GM12878 (cell line): ENCODE measurements around the gene GPLD1. TPM values are rescaled to one million over a fixed set of nuclear protein-coding genes. Genes with fewer than 3 reads are reported as not detected.

Experiments used
- ATAC-seq: fragments of 200-7000 bp; cut with Tn5 transposase; 3 replicates; pipeline ENCODE4 v1.9.1; 2020; ENCODE audit warnings: mild to moderate bottlenecking, moderate library complexity
- BruUV-seq: library from RNA; stranded (reverse); fragments of 400-500 nt; replicated peaks from 2 replicates; lab custom pipeline; 2021; lab: Mats Ljungman, UMichigan
- CTCF ChIA-PET: fragments of 300-600 bp; sonication (Branson Sonifier 250); formaldehyde crosslinking; extraction: SDS; loops from one replicate; lab custom pipeline; 2021; ENCODE audit warnings: inconsistent platforms; lab: Yijun Ruan, JAX
- POLR2A ChIA-PET: fragments of 350-600 bp; formaldehyde crosslinking; extraction: SDS; loops from one replicate; lab custom pipeline; 2021; ENCODE audit warnings: inconsistent platforms; lab: Charles Lee
- RAD21 ChIA-PET: fragments of 300-600 bp; sonication (Branson Sonifier 250); formaldehyde crosslinking; loops from one replicate; lab custom pipeline; 2023; ENCODE audit warnings: antibody characterized with exemption; ENCODE audit not compliant: unreplicated experiment; lab: Charles Lee
- SMC1A ChIA-PET: fragments of 300-600 bp; sonication (Branson Sonifier 250); formaldehyde crosslinking; loops from one replicate; lab custom pipeline; 2023; ENCODE audit not compliant: unreplicated experiment, uncharacterized antibody; lab: Charles Lee
- DNase-seq: peaks from one replicate; pipeline ENCODE4 v3.0.0-alpha.2; 2011; ENCODE audit warnings: low read depth, low spot score
- FAIRE-seq: peaks from 3 replicates; lab custom pipeline; 2011; peaks lifted over from hg19 to GRCh38; lab: Jason Lieb, UNC
- H2AFZ ChIP-seq: 2 replicates; pipeline ENCODE4 v1.6.0; 2011; ENCODE audit warnings: low read depth, low read length, control low read depth; ENCODE audit not compliant: control insufficient read depth
- H3K27ac ChIP-seq: 2 replicates; pipeline ENCODE4 v1.5.1; 2011; ENCODE audit warnings: control low read depth; ENCODE audit not compliant: control insufficient read depth, insufficient read depth
- H3K27me3 ChIP-seq, 2 experiments: replicated peaks in 1 of 2; 2 replicates each; pipeline versions ENCODE4 v1.6.0 to v1.6.1; 2011; ENCODE audit warnings: low read length in 1 of 2; ENCODE audit not compliant: control insufficient read depth in 2 of 2, insufficient read depth in 2 of 2
- H3K36me3 ChIP-seq, 2 experiments: 2 replicates each; pipeline ENCODE4 v1.5.1; 2011; ENCODE audit warnings: low read length in 1 of 2; ENCODE audit not compliant: control insufficient read depth in 2 of 2, insufficient read depth in 2 of 2
- H3K4me1 ChIP-seq: 2 replicates; pipeline ENCODE4 v1.6.1; 2011; ENCODE audit warnings: mild to moderate bottlenecking, low read length, moderate library complexity, mixed read lengths; ENCODE audit not compliant: control insufficient read depth, insufficient read depth
- H3K4me2 ChIP-seq: 2 replicates; pipeline ENCODE4 v1.6.0; 2011; ENCODE audit warnings: control low read depth; ENCODE audit not compliant: control insufficient read depth, insufficient read depth
- H3K4me3 ChIP-seq: fragments of 200-600 bp; sonication (generic); 2 replicates; pipeline ENCODE4 v1.5.1; 2016
- H3K79me2 ChIP-seq: 2 replicates; pipeline ENCODE4 v1.6.0; 2011; ENCODE audit warnings: low read length; ENCODE audit not compliant: control insufficient read depth, insufficient read depth
- H3K9ac ChIP-seq: 2 replicates; pipeline ENCODE4 v1.8.0; 2011; ENCODE audit warnings: low read length, control low read depth, mixed read lengths; ENCODE audit not compliant: control insufficient read depth, insufficient read depth
- H3K9me3 ChIP-seq: replicated peaks from 3 replicates; pipeline ENCODE4 v1.5.1; 2011; ENCODE audit warnings: mild to moderate bottlenecking, low read length; ENCODE audit not compliant: control insufficient read depth, insufficient read depth
- H4K20me1 ChIP-seq: 2 replicates; pipeline ENCODE4 v1.6.0; 2011; ENCODE audit not compliant: control insufficient read depth, insufficient read depth
- BHLHE40 ChIP-seq, 2 experiments: fragments of 450-650 bp in 1 of 2; IDR thresholded peaks; 2 replicates each; pipeline ENCODE4 v1.6.1; 2011 to 2017; ENCODE audit warnings: low read depth in 2 of 2, borderline replicate concordance in 1 of 2, improper control_type of control experiment in 1 of 2, low read length in 1 of 2, mild to moderate bottlenecking in 1 of 2
- BMI1 ChIP-seq: fragments of 450-650 bp; IDR thresholded peaks from 2 replicates; pipeline ENCODE4 v1.6.1; 2016; ENCODE audit warnings: mild to moderate bottlenecking, moderate library complexity, borderline replicate concordance
- BRCA1 ChIP-seq: IDR thresholded peaks from 2 replicates; pipeline ENCODE4 v1.6.1; 2011; ENCODE audit warnings: low read depth, low read length, improper control_type of control experiment
- CHD1 ChIP-seq: IDR thresholded peaks from 2 replicates; pipeline ENCODE4 v1.6.1; 2012; ENCODE audit warnings: low read depth, low read length, improper control_type of control experiment
- JUNB ChIP-seq: IDR thresholded peaks from 2 replicates; pipeline ENCODE4 v1.6.1; 2016; ENCODE audit warnings: antibody characterized with exemption, mild to moderate bottlenecking
- NFIC ChIP-seq: IDR thresholded peaks from 2 replicates; pipeline ENCODE4 v1.6.1; 2012; ENCODE audit warnings: low read depth, mild to moderate bottlenecking, inconsistent platforms, low read length, moderate library complexity
- PAX5 ChIP-seq: IDR thresholded peaks from 2 replicates; pipeline ENCODE4 v1.6.1; 2011; ENCODE audit warnings: low read depth, low read length, borderline replicate concordance
- SRF ChIP-seq, 2 experiments: IDR thresholded peaks; 2 replicates each; pipeline ENCODE4 v1.6.1; 2011; ENCODE audit warnings: low read depth in 2 of 2, low read length in 2 of 2, mild to moderate bottlenecking in 1 of 2, moderate library complexity in 1 of 2
- YBX1 ChIP-seq: fragments of 450-650 bp; IDR thresholded peaks from 2 replicates; pipeline ENCODE4 v1.6.1; 2016; ENCODE audit warnings: antibody characterized with exemption
- ZBTB11 ChIP-seq: fragments of 450-650 bp; formaldehyde crosslinking; IDR thresholded peaks from 2 replicates; pipeline ENCODE4 v1.5.0; 2022; ENCODE audit warnings: mild to moderate bottlenecking, missing genetic modification characterization
- WGBS: methylation state at CpG from one replicate; pipeline ENCODE4 v1.1.6; 2016; ENCODE audit warnings: low lambda C conversion rate; ENCODE audit not compliant: insufficient replicate concordance, insufficient coverage; ENCODE audit errors: missing lambda C conversion rate; 5-methylcytosine and 5-hydroxymethylcytosine counted together
- in situ Hi-C: fragments of 300-500 bp; cut with MboI; formaldehyde crosslinking; loops from 9 replicates; pipeline ENCODE4 v1.14.3; 2018; ENCODE audit warnings: mixed read lengths
- intact Hi-C: fragments of 100-400 bp; cut with micrococcal nuclease; formaldehyde crosslinking; loops from one replicate; pipeline ENCODE4 v1.14.2; 2022; ENCODE audit not compliant: unreplicated experiment
- polyA plus RNA-seq, 11 experiments: library from polyadenylated mRNA; depleted of rRNA in 4 of 11; unstranded in 6 of 11; stranded (reverse) in 5 of 11; fragments of >200 nt; fragmentation: Nextera tagmentation in 4 of 11; fragmentation: Illumina TruSeq in 1 of 11; extraction: Ambion mirVana in 4 of 11; extraction: Trizol in 1 of 11; gene quantifications; 1 replicate in 1 of 11; 2 replicates in 10 of 11; pipeline versions ENCODE4 v1.2.1 to v1.2.3, GENCODE V29; 2011 to 2016; ENCODE audit warnings: inconsistent platforms in 2 of 11, missing spikeins in 2 of 11, low read depth in 1 of 11
- total RNA-seq, 4 experiments: library from RNA; depleted of rRNA in 3 of 4; stranded (reverse); fragments of >200 nt in 3 of 4; fragmentation: Illumina TruSeq in 1 of 4; extraction: Trizol in 1 of 4; gene quantifications; 2 replicates each; pipeline versions ENCODE4 v1.2.1 to v1.2.3, GENCODE V29; 2013 to 2021

Gene GPLD1
- total and polyA plus RNA-seq, 10 of the 15 experiments (the other 5 are each of a cell fraction or from before 2014, with no cell fraction given): 0.04 to 1.0 (median 0.69) TPM

DNA sequence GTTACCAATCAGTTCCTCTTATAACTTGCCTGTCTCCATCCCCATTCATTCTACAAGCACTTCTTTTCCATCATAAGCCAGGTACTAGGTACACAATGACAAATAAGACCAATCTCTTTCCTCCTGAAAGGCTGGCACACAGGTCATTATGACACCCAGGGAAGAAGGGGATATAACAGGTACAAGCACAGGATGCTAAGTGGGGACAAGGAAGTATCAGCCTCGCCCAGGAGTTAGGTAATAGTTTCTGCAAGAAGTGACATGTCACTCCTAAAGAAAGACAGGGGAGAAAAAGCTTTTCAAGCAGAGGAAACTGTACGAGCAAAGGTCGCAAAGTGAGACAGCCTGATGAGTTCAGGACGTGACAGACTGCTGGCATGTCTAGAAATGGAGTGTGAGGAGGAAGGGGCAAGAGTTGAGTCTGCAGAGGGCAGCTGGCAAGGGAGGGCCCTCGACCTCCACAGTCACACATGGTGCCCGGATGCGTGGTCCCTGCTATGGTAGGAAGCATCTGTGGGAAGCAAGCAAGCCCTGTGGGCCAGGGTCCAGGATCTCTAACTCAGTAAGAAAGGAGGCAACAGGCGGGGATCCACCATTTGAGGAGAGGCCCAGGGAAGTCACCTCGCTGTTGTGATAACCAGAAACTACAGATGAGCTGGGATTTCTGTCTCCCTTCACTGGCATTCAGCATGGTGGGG lies 40.4 kb downstream of the GPLD1 start:
- ChIA-PET RAD21 (no interaction called here), SMC1A (no interaction called here), CTCF (no interaction called here)
- Histone ChIP-seq H4K20me1 (no peaks in the 10 kb centered on the region), H3K27me3 (no peaks in the 10 kb centered on the region; a peak in 1 of 4 replicates), H3K9me3 (no peaks in the 10 kb centered on the region), H3K4me3 (no peak overlapping the region), H3K36me3 (no peaks in the 10 kb centered on the region), H3K4me1 (no peaks in the 10 kb centered on the region), H3K27ac (no peak overlapping the region), H3K79me2 (no peaks in the 10 kb centered on the region)
- 36% methylated on average over 9 of the region's 9 CpGs for WGBS
- in situ Hi-C loops (no loop called here), intact Hi-C loops (no loop called here)
- no TSS peak for BruUV-seq
- FAIRE-seq: no peak
- no peak for TF ChIP-seq BMI1
- no peak for TF ChIP-seq BHLHE40 (IDR thresholded peaks at IDR 0.05; ENCODE audit: borderline replicate concordance in 1 of 2, low read depth in 2 of 2, low read length in 1 of 2)
- TF ChIP-seq PAX5: no peak
- TF ChIP-seq, all 136 proteins: peak for 0
- no peak for ATAC-seq
- POLR2A ChIA-PET: no interaction called here
- Histone ChIP-seq H3K9ac (no peak overlapping the region), H2AFZ (no peak overlapping the region), H3K4me2 (no peak overlapping the region)
- no peak for DNase-seq

DNA sequence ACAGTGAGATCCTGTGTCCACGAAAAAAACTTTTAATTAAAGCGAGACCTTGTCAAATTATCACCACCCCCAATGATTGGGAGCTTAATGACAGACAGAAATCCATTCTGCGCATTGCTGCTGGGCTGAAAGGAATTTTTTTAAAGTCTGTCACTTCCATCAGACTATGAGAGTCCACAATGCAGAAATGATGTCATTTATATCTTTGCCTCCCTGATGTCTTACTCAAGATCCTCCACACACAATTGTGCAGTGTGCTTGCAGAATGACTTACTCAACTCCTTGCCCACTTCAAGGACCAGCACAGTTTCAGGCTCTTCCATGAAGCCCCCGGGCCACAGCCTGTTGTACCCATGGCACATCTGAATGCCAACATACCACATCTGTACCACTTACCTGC lies 41.0 kb downstream of the GPLD1 start:
- H3K9ac ChIP-seq: no peak overlapping the region
- WGBS: 18% methylated on average over 4 of the region's 4 CpGs
- no peaks in the 10 kb centered on the region; a peak in 1 of 4 replicates for H3K27me3 ChIP-seq
- no peaks in the 10 kb centered on the region for H3K9me3 ChIP-seq
- in situ Hi-C loops (no loop called here), intact Hi-C loops (no loop called here)
- H4K20me1 ChIP-seq: no peaks in the 10 kb centered on the region
- H3K36me3 ChIP-seq: no peaks in the 10 kb centered on the region
- H2AFZ ChIP-seq: no peak overlapping the region
- ChIA-PET SMC1A (no interaction called here), RAD21 (no interaction called here), CTCF (no interaction called here), POLR2A (no interaction called here)
- H3K4me3 ChIP-seq: no peak overlapping the region
- ATAC-seq (no peak), FAIRE-seq (no peak), DNase-seq (no peak)
- H3K27ac ChIP-seq: no peak overlapping the region
- no TSS peak for BruUV-seq
- no peak overlapping the region for H3K4me2 ChIP-seq
- H3K79me2 ChIP-seq: no peaks in the 10 kb centered on the region
- H3K4me1 ChIP-seq: no peaks in the 10 kb centered on the region
- TF ChIP-seq YBX1 (no peak), SRF (IDR thresholded peaks at IDR 0.05; ENCODE audit: low read depth in 2 of 2, low read length in 2 of 2) (no peak), JUNB (no peak), ZBTB11 (no peak), BRCA1 (no peak), CHD1 (no peak), NFIC (no peak)
